ENCODE data around the gene HTR4. TPM values are rescaled to one million over a fixed set of nuclear protein-coding genes. Genes with fewer than 3 reads are reported as not detected.

HTR4 gene
- total RNA-seq, 1 donor from 2014 or later, result 0.43 TPM

DNA sequence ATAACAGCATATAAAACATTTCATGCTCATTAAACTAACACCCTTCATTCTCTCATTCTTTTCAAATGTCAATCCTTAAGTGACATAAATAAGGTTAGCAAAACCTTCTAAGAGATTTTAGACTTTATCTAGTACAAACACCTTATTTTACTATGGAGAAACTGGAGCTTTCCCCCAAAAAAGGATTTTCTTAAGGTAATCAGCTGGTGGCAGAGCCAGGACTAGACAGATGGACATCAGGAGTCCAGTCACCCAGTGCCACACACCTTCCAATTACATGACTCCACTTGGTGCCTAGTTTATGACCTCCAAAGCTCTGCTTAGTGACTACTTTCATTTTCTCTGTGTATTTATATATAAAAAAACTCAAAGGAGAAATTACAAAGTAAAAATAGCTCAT, 70.2 kb downstream of the HTR4 start:
- intact Hi-C loops (cut with DNase I), result no loop called here
- H3K36me3 ChIP-seq, result no peaks in the 10 kb centered on the region
- H3K27me3 ChIP-seq, result no peaks in the 10 kb centered on the region
- no peak overlapping the region for H3K27ac ChIP-seq
- H3K9me3 ChIP-seq, result no peaks in the 10 kb centered on the region
- H3K4me3 ChIP-seq, result no peak overlapping the region
- H3K4me1 ChIP-seq, result no peaks in the 10 kb centered on the region
- no peak for ATAC-seq
- no peak for DNase-seq
- TF ChIP-seq, protein P1, sequence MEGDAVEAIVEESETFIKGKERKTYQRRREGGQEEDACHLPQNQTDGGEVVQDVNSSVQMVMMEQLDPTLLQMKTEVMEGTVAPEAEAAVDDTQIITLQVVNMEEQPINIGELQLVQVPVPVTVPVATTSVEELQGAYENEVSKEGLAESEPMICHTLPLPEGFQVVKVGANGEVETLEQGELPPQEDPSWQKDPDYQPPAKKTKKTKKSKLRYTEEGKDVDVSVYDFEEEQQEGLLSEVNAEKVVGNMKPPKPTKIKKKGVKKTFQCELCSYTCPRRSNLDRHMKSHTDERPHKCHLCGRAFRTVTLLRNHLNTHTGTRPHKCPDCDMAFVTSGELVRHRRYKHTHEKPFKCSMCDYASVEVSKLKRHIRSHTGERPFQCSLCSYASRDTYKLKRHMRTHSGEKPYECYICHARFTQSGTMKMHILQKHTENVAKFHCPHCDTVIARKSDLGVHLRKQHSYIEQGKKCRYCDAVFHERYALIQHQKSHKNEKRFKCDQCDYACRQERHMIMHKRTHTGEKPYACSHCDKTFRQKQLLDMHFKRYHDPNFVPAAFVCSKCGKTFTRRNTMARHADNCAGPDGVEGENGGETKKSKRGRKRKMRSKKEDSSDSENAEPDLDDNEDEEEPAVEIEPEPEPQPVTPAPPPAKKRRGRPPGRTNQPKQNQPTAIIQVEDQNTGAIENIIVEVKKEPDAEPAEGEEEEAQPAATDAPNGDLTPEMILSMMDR (IDR thresholded peaks at IDR 0.05), result no peak

GRCh38 chr5:148583421-148583965, 70.8 kb downstream of the HTR4 start:
- H3K4me3 ChIP-seq, result no peak overlapping the region
- DNase-seq (no peak), ATAC-seq (no peak)
- no peak overlapping the region for H3K27ac ChIP-seq
- H3K9me3 ChIP-seq, result no peaks in the 10 kb centered on the region
- H3K4me1 ChIP-seq, result no peaks in the 10 kb centered on the region
- no peaks in the 10 kb centered on the region for H3K27me3 ChIP-seq
- intact Hi-C loops (cut with DNase I), result no loop called here
- H3K36me3 ChIP-seq, result no peaks in the 10 kb centered on the region
- TF ChIP-seq, protein P1 (IDR thresholded peaks at IDR 0.05), result no peak

DNA sequence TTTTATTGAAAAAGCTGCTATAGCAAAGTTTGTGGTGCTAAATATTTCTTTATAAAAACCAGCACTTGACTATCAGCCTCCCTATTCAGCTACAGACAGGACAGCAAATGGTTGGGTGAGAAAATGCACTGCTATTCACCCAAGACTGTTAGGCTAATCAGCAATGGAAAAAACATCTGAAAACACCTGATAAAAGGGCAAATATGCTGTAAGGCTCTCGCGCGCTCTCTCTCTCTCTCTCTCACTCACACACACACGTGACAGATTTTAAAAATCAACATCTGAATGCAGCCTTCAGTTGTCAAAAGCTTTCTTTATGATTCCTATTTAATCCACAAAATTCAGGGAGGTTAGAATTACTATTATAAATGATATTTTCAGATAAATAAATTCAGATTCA, 80.2 kb downstream of the HTR4 start:
- no peak overlapping the region for H3K4me3 ChIP-seq
- no peaks in the 10 kb centered on the region for H3K27me3 ChIP-seq
- no peaks in the 10 kb centered on the region for H3K9me3 ChIP-seq
- no peak for DNase-seq
- no peak overlapping the region for H3K27ac ChIP-seq
- TF ChIP-seq, protein P1 (IDR thresholded peaks at IDR 0.05), result no peak
- intact Hi-C loops (cut with DNase I), result no loop called here
- no peak for ATAC-seq
- H3K36me3 ChIP-seq, result no peaks in the 10 kb centered on the region
- H3K4me1 ChIP-seq, result no peaks in the 10 kb centered on the region

- TF ChIP-seq, protein P1 (IDR thresholded peaks at IDR 0.05), result no peak
- DNase-seq (no peak), ATAC-seq (no peak)
- no peak overlapping the region for H3K27ac ChIP-seq
- intact Hi-C loops (cut with DNase I), result no loop called here
- H3K4me3 ChIP-seq, result no peak overlapping the region
- no peaks in the 10 kb centered on the region for H3K27me3 ChIP-seq
- no peaks in the 10 kb centered on the region for H3K4me1 ChIP-seq
- no peaks in the 10 kb centered on the region for H3K9me3 ChIP-seq
- H3K36me3 ChIP-seq, result no peaks in the 10 kb centered on the region
Measured at GRCh38 chr5:148573374-148573773, 81.0 kb downstream of the HTR4 start.

GRCh38 chr5:148569948-148570347, 84.4 kb downstream of the HTR4 start:
- Histone ChIP-seq H3K9me3 (no peaks in the 10 kb centered on the region), H3K27me3 (peaks cover 6% of the 10 kb centered on the region), H3K4me1 (no peaks in the 10 kb centered on the region), H3K27ac (no peak overlapping the region), H3K4me3 (no peak overlapping the region), H3K36me3 (no peaks in the 10 kb centered on the region)
- ATAC-seq, result peak; percentile 76
- no peak for DNase-seq
- TF ChIP-seq, protein P1 (IDR thresholded peaks at IDR 0.05), result no peak
- intact Hi-C loops (cut with DNase I), result no loop called here

DNA sequence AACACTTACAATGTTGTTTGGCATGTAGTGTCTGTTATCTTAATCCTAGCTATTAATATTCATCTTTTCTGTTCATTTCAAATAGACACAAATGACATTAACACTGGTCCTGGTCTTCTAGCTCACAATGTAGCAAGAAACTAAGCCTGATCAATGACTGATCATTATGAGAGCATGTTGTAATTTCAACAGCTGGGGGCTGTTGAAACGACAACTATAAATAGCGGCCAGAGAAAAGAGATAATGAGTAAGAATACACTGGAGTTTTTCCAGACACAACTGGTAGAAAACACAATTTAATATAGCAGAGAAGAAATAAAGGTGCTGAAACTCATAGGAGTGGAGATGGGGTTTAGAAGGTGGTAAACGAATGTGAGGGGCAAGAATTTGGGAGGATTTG, 89.2 kb downstream of the HTR4 start:
- Histone ChIP-seq H3K36me3 (no peaks in the 10 kb centered on the region), H3K27me3 (peaks cover 6% of the 10 kb centered on the region), H3K4me1 (no peaks in the 10 kb centered on the region), H3K27ac (no peak overlapping the region), H3K4me3 (no peak overlapping the region), H3K9me3 (no peaks in the 10 kb centered on the region)
- no peak for DNase-seq
- intact Hi-C loops (cut with DNase I), result no loop called here
- TF ChIP-seq, protein P1 (IDR thresholded peaks at IDR 0.05), result no peak
- no peak for ATAC-seq

Data from upper lobe of right lung (tissue), 1 donor.